GM12891 (cell line): ENCODE results near the gene UQCRHL.
A peak's percentile ranks its signal among the peaks of the same experiment; 100 is the strongest.

Experiments
- DNase-seq: peaks from one replicate; pipeline ENCODE4 v3.0.0; 2011; ENCODE audit warnings: low spot score; ENCODE audit not compliant: insufficient read length
- FAIRE-seq: peaks from 2 replicates; lab custom pipeline; 2011; peaks lifted over from hg19 to GRCh38; lab: Jason Lieb, UNC
- PAX5 ChIP-seq: IDR thresholded peaks from 2 replicates; pipeline ENCODE4 v1.6.1; 2011; ENCODE audit warnings: low read length, moderate library complexity, mild to moderate bottlenecking; ENCODE audit not compliant: insufficient read depth, severe bottlenecking
- POLR2A ChIP-seq: IDR thresholded peaks from 2 replicates; pipeline ENCODE4 v1.6.1; 2011; ENCODE audit warnings: low read depth, low read length, control low read depth
- POLR2AphosphoS5 ChIP-seq: IDR thresholded peaks from 2 replicates; pipeline ENCODE4 v1.6.1; 2011; ENCODE audit warnings: low read depth, low read length, control low read depth
- POU2F2 ChIP-seq: IDR thresholded peaks from 2 replicates; pipeline ENCODE4 v1.6.1; 2011; ENCODE audit warnings: low read depth, mild to moderate bottlenecking, control low read depth, low read length, moderate library complexity
- SPI1 ChIP-seq: IDR thresholded peaks from 2 replicates; pipeline ENCODE4 v1.6.1; 2011; ENCODE audit warnings: low read depth, low read length, control low read depth
- TAF1 ChIP-seq: IDR thresholded peaks from 2 replicates; pipeline ENCODE4 v1.6.1; 2011; ENCODE audit warnings: low read depth, low read length, control low read depth

The UQCRHL gene

GRCh38 chr1:15797614-15798390 lies 9.6 kb downstream of the UQCRHL start:
- FAIRE-seq = no peak
- no peak for DNase-seq
- TF ChIP-seq POLR2A (no peak), TAF1 (no peak), POU2F2 (no peak)

GRCh38 chr1:15796086-15796462 lies 11.4 kb downstream of the UQCRHL start:
- FAIRE-seq = no peak
- TF ChIP-seq PAX5 (no peak), SPI1 (no peak), POLR2A (no peak), POLR2AphosphoS5 (no peak), POU2F2 (no peak), TAF1 (no peak)

GRCh38 chr1:15788624-15789301 lies 18.7 kb downstream of the UQCRHL start:
- TF ChIP-seq SPI1 = peak; percentile 72
- TF ChIP-seq PAX5 = no peak
- FAIRE-seq (peak; percentile 67), DNase-seq (no peak)

More at GRCh38 chr1:15796086-15796462, 11.4 kb downstream of the UQCRHL start:
- no peak for DNase-seq

GRCh38 chr1:15786581-15786980 lies 20.9 kb downstream of the UQCRHL start:
- FAIRE-seq (no peak), DNase-seq (no peak)
- TF ChIP-seq POLR2AphosphoS5 = no peak
- no peak for TF ChIP-seq POU2F2
- no peak for TF ChIP-seq POLR2A
- TF ChIP-seq SPI1 = no peak
- TF ChIP-seq PAX5 = no peak
- TF ChIP-seq TAF1 = no peak

GRCh38 chr1:15785683-15786082 lies 21.8 kb downstream of the UQCRHL start:
- FAIRE-seq = no peak
- TF ChIP-seq TAF1 = no peak
- no peak for TF ChIP-seq POLR2AphosphoS5
- no peak for TF ChIP-seq POLR2A
- no peak for TF ChIP-seq SPI1
- no peak for TF ChIP-seq PAX5
- TF ChIP-seq POU2F2 = no peak

GRCh38 chr1:15777909-15778707 lies 29.3 kb downstream of the UQCRHL start:
- TF ChIP-seq PAX5 (no peak), POLR2A (no peak), POU2F2 (no peak), SPI1 (no peak), POLR2AphosphoS5 (no peak), TAF1 (no peak)
- FAIRE-seq (no peak), DNase-seq (no peak)

More at GRCh38 chr1:15785683-15786082, 21.8 kb downstream of the UQCRHL start:
- DNase-seq = no peak

GRCh38 chr1:15775706-15776105 lies 31.7 kb downstream of the UQCRHL start:
- no peak for TF ChIP-seq POLR2AphosphoS5
- TF ChIP-seq TAF1 = no peak
- no peak for TF ChIP-seq POU2F2
- TF ChIP-seq POLR2A = no peak
- no peak for TF ChIP-seq SPI1
- no peak for TF ChIP-seq PAX5
- no peak for DNase-seq
- no peak for FAIRE-seq

GRCh38 chr1:15771836-15772515 lies 35.5 kb downstream of the UQCRHL start:
- TF ChIP-seq PAX5 (no peak), TAF1 (no peak), POLR2AphosphoS5 (no peak), POU2F2 (no peak), SPI1 (no peak), POLR2A (no peak)
- no peak for FAIRE-seq
- no peak for DNase-seq

- TF ChIP-seq POLR2A (no peak), SPI1 (no peak), PAX5 (no peak), TAF1 (no peak), POU2F2 (no peak), POLR2AphosphoS5 (no peak)
- no peak for FAIRE-seq
- no peak for DNase-seq
Observed at GRCh38 chr1:15770313-15770962, 37.0 kb downstream of the UQCRHL start.
